NT2/D1 (cell line): ENCODE results near the gene AUP1.

Experiments
- YY1 ChIP-seq: IDR thresholded peaks from 2 replicates; pipeline ENCODE4 v1.6.1; 2011; ENCODE audit not compliant: insufficient read length, insufficient read depth
- ZNF274 ChIP-seq: IDR thresholded peaks from 2 replicates; pipeline ENCODE4 v1.6.1; 2011; ENCODE audit warnings: mild to moderate bottlenecking, low read depth, low read length

GRCh38 chr2:74524955-74525716, 4.4 kb downstream of the AUP1 start:
- no peak for TF ChIP-seq YY1
- no peak for TF ChIP-seq ZNF274
